NT2/D1 (cell line): Measurements from ENCODE around the gene CYTH2.
"Not testable (repeated sequence)": the region's sequence is repeated elsewhere in the genome, so short reads cannot be mapped to it uniquely, and the experiment has no call there.

Experiments
- DNase-seq: peaks from one replicate; pipeline ENCODE4 v3.0.0-alpha.2; 2011; ENCODE audit warnings: low read depth, low spot score
- H3K27me3 ChIP-seq: 2 replicates; pipeline ENCODE4 v1.6.0; 2011; ENCODE audit warnings: mild to moderate bottlenecking; ENCODE audit not compliant: insufficient read length, insufficient read depth
- H3K36me3 ChIP-seq: 2 replicates; pipeline ENCODE4 v1.6.1; 2011; ENCODE audit warnings: mild to moderate bottlenecking, low read length, mixed read lengths; ENCODE audit not compliant: insufficient read depth, insufficient read length
- H3K4me1 ChIP-seq: 2 replicates; pipeline ENCODE4 v1.5.1; 2011; ENCODE audit not compliant: insufficient read depth, insufficient read length
- H3K4me3 ChIP-seq: 2 replicates; pipeline ENCODE4 v1.5.1; 2011; ENCODE audit warnings: low read depth; ENCODE audit not compliant: insufficient read length
- H3K9ac ChIP-seq: 2 replicates; pipeline ENCODE4 v1.6.0; 2011; ENCODE audit warnings: low read depth; ENCODE audit not compliant: insufficient read length
- H3K9me3 ChIP-seq: 2 replicates; pipeline ENCODE4 v1.5.1; 2011; ENCODE audit warnings: mild to moderate bottlenecking, low read length; ENCODE audit not compliant: insufficient read depth
- SUZ12 ChIP-seq: IDR thresholded peaks from 2 replicates; pipeline ENCODE4 v1.6.1; 2011; ENCODE audit not compliant: insufficient read length, insufficient read depth; ENCODE audit errors: extremely low read depth
- YY1 ChIP-seq: IDR thresholded peaks from 2 replicates; pipeline ENCODE4 v1.6.1; 2011; ENCODE audit not compliant: insufficient read length, insufficient read depth
- ZNF274 ChIP-seq: IDR thresholded peaks from 2 replicates; pipeline ENCODE4 v1.6.1; 2011; ENCODE audit warnings: mild to moderate bottlenecking, low read depth, low read length

CYTH2 gene

DNA sequence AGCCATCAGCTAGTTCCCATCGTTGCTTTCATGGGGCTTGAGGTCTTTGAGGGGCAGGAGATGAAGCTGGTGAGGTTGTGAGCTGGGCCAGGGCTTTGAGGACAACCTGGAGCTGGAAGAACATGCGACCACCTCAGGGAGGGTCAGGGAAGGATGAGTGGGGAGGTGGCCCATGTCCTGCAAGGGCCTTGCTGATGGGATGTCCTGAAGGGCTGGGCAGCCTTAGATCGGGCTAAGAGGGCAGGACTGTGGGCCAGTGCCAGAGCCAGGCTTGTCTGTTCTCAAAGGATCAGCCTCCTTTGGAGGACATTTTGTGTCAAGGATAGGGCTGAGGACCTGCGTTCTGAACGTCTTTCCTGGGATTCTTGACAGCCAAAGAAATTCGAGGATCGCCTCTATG lies 10.5 kb downstream of the CYTH2 start:
- Histone ChIP-seq H3K9me3 (no peaks in the 10 kb centered on the region), H3K27me3 (no peaks in the 10 kb centered on the region), H3K4me3 (no peak overlapping the region), H3K4me1 (peaks cover 2% of the 10 kb centered on the region), H3K36me3 (peaks cover 67% of the 10 kb centered on the region), H3K9ac (no peak overlapping the region)
- TF ChIP-seq YY1 = no peak
- TF ChIP-seq SUZ12 = no peak
- TF ChIP-seq ZNF274 = no peak
- no peak for DNase-seq

GRCh38 chr19:48480183-48480557 lies 11.0 kb downstream of the CYTH2 start:
- H3K9me3 ChIP-seq = no peaks in the 10 kb centered on the region
- no peak overlapping the region for H3K9ac ChIP-seq
- no peak for TF ChIP-seq ZNF274
- H3K36me3 ChIP-seq = peaks cover 63% of the 10 kb centered on the region
- DNase-seq = no peak
- H3K4me1 ChIP-seq = peaks cover 2% of the 10 kb centered on the region
- H3K4me3 ChIP-seq = no peak overlapping the region
- no peaks in the 10 kb centered on the region for H3K27me3 ChIP-seq

GRCh38 chr19:48480558-48481500 lies 11.7 kb downstream of the CYTH2 start:
- no peaks in the 10 kb centered on the region for H3K27me3 ChIP-seq
- DNase-seq = no peak
- H3K4me3 ChIP-seq = no peak overlapping the region
- H3K9ac ChIP-seq = no peak overlapping the region
- H3K36me3 ChIP-seq = peaks cover 56% of the 10 kb centered on the region
- TF ChIP-seq YY1 (no peak), ZNF274 (no peak), SUZ12 (no peak)
- H3K4me1 ChIP-seq = peaks cover 2% of the 10 kb centered on the region
- no peaks in the 10 kb centered on the region for H3K9me3 ChIP-seq

DNA sequence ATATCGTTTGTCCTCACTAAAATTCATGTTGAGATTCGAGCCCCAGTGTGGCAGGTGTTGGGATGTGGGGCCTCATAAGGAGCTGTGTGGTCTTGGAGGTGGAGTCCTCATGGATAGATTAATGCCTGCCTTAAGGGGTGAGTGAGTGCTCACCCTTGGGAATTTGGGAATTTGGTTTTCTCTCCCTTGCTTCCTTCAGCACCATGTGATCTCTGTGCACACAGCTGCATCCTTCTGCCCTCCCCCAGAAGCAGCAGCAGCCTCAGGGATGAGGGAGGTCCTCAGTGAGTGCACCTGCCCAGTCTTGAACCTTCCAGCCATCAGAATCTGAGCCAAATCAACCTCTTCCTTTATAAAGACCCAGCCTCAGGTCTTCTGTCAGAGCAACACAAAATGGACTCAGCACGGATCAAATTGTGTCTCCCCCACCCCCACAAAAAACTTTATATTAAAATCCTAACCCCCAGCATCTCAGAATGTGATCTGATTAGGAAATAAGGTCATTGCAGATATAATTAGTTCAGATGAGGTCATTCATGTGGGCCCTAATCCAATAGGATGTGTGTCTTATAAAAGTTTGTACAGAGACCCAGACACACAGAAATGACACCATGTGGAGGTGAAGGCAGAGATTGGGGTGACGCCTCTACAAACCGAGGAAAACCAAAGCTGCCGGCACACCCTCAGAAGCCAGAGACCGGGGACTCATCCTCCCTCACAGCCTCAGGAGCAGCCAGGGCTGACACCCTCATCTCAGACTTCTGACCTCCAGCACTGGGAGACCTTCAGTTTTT lies 12.9 kb downstream of the CYTH2 start:
- TF ChIP-seq SUZ12 = no peak
- TF ChIP-seq YY1 = no peak
- TF ChIP-seq ZNF274 = no peak
- Histone ChIP-seq H3K27me3 (no peaks in the 10 kb centered on the region), H3K4me1 (peaks cover 2% of the 10 kb centered on the region), H3K9me3 (no peaks in the 10 kb centered on the region), H3K36me3 (peaks cover 45% of the 10 kb centered on the region), H3K4me3 (no peak overlapping the region), H3K9ac (no peak overlapping the region)
- no peak for DNase-seq

- TF ChIP-seq SUZ12 = no peak
- no peak for TF ChIP-seq ZNF274
- TF ChIP-seq YY1 = no peak
- Histone ChIP-seq H3K4me3 (no peak overlapping the region), H3K36me3 (peaks cover 32% of the 10 kb centered on the region), H3K27me3 (peaks cover 6% of the 10 kb centered on the region), H3K4me1 (peaks cover 5% of the 10 kb centered on the region), H3K9ac (no peak overlapping the region), H3K9me3 (no peaks in the 10 kb centered on the region)
- DNase-seq = no peak
Measured at GRCh38 chr19:48483301-48483700, 14.1 kb downstream of the CYTH2 start.

- no peak for TF ChIP-seq YY1
- TF ChIP-seq ZNF274 = no peak
- TF ChIP-seq SUZ12 = no peak
- Histone ChIP-seq H3K9me3 (no peaks in the 10 kb centered on the region), H3K4me3 (no peak overlapping the region), H3K36me3 (peaks cover 28% of the 10 kb centered on the region), H3K9ac (no peak overlapping the region), H3K4me1 (peaks cover 5% of the 10 kb centered on the region), H3K27me3 (peaks cover 8% of the 10 kb centered on the region)
- DNase-seq = no peak
Measured at GRCh38 chr19:48484247-48484893, 15.2 kb downstream of the CYTH2 start.

- H3K4me1 ChIP-seq = peaks cover 5% of the 10 kb centered on the region
- DNase-seq = no peak
- peaks cover 11% of the 10 kb centered on the region for H3K27me3 ChIP-seq
Measured at GRCh38 chr19:48484931-48485612, 15.9 kb downstream of the CYTH2 start.

GRCh38 chr19:48486706-48487105 lies 17.5 kb downstream of the CYTH2 start:
- DNase-seq, H3K4me3 ChIP-seq, H3K4me1 ChIP-seq, H3K36me3 ChIP-seq, H3K9me3 ChIP-seq, H3K9ac ChIP-seq: not testable (repeated sequence)
- peaks cover 15% of the 10 kb centered on the region for H3K27me3 ChIP-seq

More at GRCh38 chr19:48484931-48485612, 15.9 kb downstream of the CYTH2 start:
- H3K36me3 ChIP-seq = peaks cover 21% of the 10 kb centered on the region
- TF ChIP-seq ZNF274 (no peak), SUZ12 (no peak), YY1 (no peak)
- H3K9ac ChIP-seq = no peak overlapping the region
- no peaks in the 10 kb centered on the region for H3K9me3 ChIP-seq
- H3K4me3 ChIP-seq = no peak overlapping the region
